ENCODE results near the gene C1orf21. TPM values are rescaled to one million over a fixed set of nuclear protein-coding genes. Genes with fewer than 3 reads are reported as not detected.

The C1orf21 gene
- total and polyA plus RNA-seq, 2 of the 4 experiments (the other 2 are of a cell fraction): 6.4 to 9.9 TPM

DNA sequence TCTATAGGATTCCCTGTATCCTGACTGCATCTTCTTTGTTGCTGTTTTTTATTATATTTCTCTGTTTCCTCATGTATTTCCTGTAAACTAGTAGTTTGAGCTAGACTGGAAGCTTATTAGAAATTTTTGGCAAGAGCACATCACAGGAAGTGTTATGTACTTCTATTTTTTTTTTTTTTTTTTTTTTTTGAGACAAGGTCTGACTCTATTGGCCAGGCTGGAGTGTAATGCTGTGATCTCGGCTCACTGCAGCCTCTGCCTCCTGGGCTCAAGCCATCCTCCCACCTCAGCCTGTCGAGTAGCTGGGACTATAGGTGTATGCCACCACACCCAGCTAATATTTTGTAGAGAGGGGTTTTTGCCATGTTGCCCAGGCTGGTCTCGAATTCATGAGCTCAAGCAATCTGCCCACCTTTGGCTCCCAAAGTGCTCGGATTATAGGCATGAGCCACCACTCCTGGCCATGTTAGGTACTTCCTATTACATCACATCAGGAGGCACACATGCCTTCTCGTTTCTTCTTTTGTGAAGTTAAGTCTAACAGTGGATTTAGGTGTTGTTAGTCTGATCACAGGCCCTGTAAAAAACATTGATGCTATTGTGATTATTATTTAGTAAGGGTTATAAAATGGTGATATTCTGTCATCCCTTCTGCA lies 12.5 kb downstream of the C1orf21 start:
- Histone ChIP-seq H3K18ac (ENCODE audit: low read depth, low read length) (no peak overlapping the region), H3K36me3 (ENCODE audit: control insufficient read depth, insufficient read depth, low read length) (no peaks in the 10 kb centered on the region), H3K23ac (ENCODE audit: low read depth, low read length) (no peak overlapping the region), H4K20me1 (ENCODE audit: insufficient read depth, low read length) (no peaks in the 10 kb centered on the region), H3K9me1 (ENCODE audit: insufficient read depth, low read length) (no peaks in the 10 kb centered on the region), H2BK5ac (ENCODE audit: low read depth, low read length, poor library complexity, severe bottlenecking) (no peak overlapping the region), H2BK15ac (ENCODE audit: low read depth, low read length) (no peak overlapping the region), H2AK9ac (replicated peaks; ENCODE audit: low read depth, low read length, poor library complexity) (no peak overlapping the region), H3K4me3 (ENCODE audit: insufficient read depth, low read depth, low read length) (no peak overlapping the region), H3K4me1 (ENCODE audit: control insufficient read depth, insufficient read depth, low read length) (no peaks in the 10 kb centered on the region), H2BK20ac (ENCODE audit: low read depth, low read length) (no peak overlapping the region), H4K5ac (ENCODE audit: low read depth, low read length) (no peak overlapping the region), H2AK5ac (ENCODE audit: low read depth, low read length) (no peak overlapping the region), H4K8ac (ENCODE audit: low read depth in 2 of 2, low read length in 2 of 2) (no peak overlapping the region), H3K9ac (ENCODE audit: low read depth, low read length) (no peak overlapping the region), H2AFZ (replicated peaks; ENCODE audit: low read length, poor library complexity) (no peak overlapping the region), H2BK120ac (ENCODE audit: low read depth, low read length) (no peak overlapping the region), H3K56ac (ENCODE audit: extremely low read depth, insufficient read depth, low read length) (no peak overlapping the region), H3K79me1 (ENCODE audit: low read depth in 1 of 2, low read length in 2 of 2) (peaks cover 3 to 15% of the 10 kb centered on the region in 2 experiments; a peak in 3 of 4 replicates), H4K91ac (ENCODE audit: insufficient read depth, low read depth, low read length) (no peak overlapping the region), H3K9me3 (ENCODE audit: control insufficient read depth, insufficient read depth, low read length) (no peaks in the 10 kb centered on the region), H3K27me3 (ENCODE audit: control insufficient read depth, insufficient read depth, low read length) (no peaks in the 10 kb centered on the region), H3K4ac (ENCODE audit: low read depth, low read length) (no peak overlapping the region), H3K27ac (ENCODE audit: insufficient read depth, low read length) (no peak overlapping the region), H3K14ac (replicated peaks; ENCODE audit: low read depth, low read length) (no peak overlapping the region), H3K4me2 (ENCODE audit: low read depth, low read length) (no peak overlapping the region)
- no peak for ATAC-seq (ENCODE audit: low read depth)
- in situ Hi-C loops (cut with MboI; ENCODE audit: low sequenced_read_pairs): no loop called here
- no CpG with 5 or more reads among the region's 5 CpGs for WGBS, 2 experiments (ENCODE audit: extremely low coverage in 2 of 2, insufficient read length in 1 of 2)
- dilution Hi-C loops (cut with HindIII; ENCODE audit: low sequenced_read_pairs, unreplicated experiment): no loop called here
- TF ChIP-seq RCOR1 (IDR thresholded peaks at IDR 0.05; ENCODE audit: insufficient replicate concordance, low read length) (no peak), CEBPB (IDR thresholded peaks at IDR 0.05; ENCODE audit: low read depth, low read length) (no peak), CHD1 (IDR thresholded peaks at IDR 0.05; ENCODE audit: low read depth, low read length) (no peak), MAFK (IDR thresholded peaks at IDR 0.05; ENCODE audit: low read depth, low read length) (no peak), NFE2L2 (IDR thresholded peaks at IDR 0.05; ENCODE audit: low read depth, low read length) (no peak), RAD21 (IDR thresholded peaks at IDR 0.05; ENCODE audit: low read length) (no peak), POLR2A (IDR thresholded peaks at IDR 0.05; ENCODE audit: low read depth, low read length) (no peak), MAZ (IDR thresholded peaks at IDR 0.05; ENCODE audit: borderline replicate concordance, low read depth, low read length) (no peak)
- TF ChIP-seq, protein P1, sequence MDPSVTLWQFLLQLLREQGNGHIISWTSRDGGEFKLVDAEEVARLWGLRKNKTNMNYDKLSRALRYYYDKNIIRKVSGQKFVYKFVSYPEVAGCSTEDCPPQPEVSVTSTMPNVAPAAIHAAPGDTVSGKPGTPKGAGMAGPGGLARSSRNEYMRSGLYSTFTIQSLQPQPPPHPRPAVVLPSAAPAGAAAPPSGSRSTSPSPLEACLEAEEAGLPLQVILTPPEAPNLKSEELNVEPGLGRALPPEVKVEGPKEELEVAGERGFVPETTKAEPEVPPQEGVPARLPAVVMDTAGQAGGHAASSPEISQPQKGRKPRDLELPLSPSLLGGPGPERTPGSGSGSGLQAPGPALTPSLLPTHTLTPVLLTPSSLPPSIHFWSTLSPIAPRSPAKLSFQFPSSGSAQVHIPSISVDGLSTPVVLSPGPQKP (IDR thresholded peaks at IDR 0.05; ENCODE audit: borderline replicate concordance, low read depth, low read length): no peak
- TF ChIP-seq, protein P2, sequence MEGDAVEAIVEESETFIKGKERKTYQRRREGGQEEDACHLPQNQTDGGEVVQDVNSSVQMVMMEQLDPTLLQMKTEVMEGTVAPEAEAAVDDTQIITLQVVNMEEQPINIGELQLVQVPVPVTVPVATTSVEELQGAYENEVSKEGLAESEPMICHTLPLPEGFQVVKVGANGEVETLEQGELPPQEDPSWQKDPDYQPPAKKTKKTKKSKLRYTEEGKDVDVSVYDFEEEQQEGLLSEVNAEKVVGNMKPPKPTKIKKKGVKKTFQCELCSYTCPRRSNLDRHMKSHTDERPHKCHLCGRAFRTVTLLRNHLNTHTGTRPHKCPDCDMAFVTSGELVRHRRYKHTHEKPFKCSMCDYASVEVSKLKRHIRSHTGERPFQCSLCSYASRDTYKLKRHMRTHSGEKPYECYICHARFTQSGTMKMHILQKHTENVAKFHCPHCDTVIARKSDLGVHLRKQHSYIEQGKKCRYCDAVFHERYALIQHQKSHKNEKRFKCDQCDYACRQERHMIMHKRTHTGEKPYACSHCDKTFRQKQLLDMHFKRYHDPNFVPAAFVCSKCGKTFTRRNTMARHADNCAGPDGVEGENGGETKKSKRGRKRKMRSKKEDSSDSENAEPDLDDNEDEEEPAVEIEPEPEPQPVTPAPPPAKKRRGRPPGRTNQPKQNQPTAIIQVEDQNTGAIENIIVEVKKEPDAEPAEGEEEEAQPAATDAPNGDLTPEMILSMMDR (conservative IDR thresholded peaks at IDR 0.05; ENCODE audit: low read depth, low read length): no peak
- intact Hi-C loops (cut with micrococcal nuclease): no loop called here
- CTCF ChIA-PET: interaction anchor here (0.9 kb wide), 1 partner anchor 10 kb away, joined by 3 read pairs; no protein-coding TSS in a partner anchor
- no peak for DNase-seq
- BruUV-seq (replicated peaks): no TSS peak
- POLR2A ChIA-PET (ENCODE audit: unreplicated experiment): interaction anchor here (0.6 kb wide), 1 partner anchor 8 kb away, joined by 3 read pairs; no protein-coding TSS in a partner anchor
